ENCODE results near the gene C21orf91.

C21orf91 gene

GRCh38 chr21:17819114-17819876 lies at the start of gene C21orf91:
Gene C21orf91, minus strand, starts transcription at chr21:17819356. Its CDS starts 1,038 bp downstream, at chr21:17818318.
- DNase-seq: no peak

- DNase-seq: no peak
Observed at GRCh38 chr21:17866590-17866989, 47.4 kb upstream of the C21orf91 start.

GRCh38 chr21:17859661-17860060 lies 40.5 kb upstream of the C21orf91 start:
- DNase-seq: no peak

GRCh38 chr21:17858747-17859146 lies 39.6 kb upstream of the C21orf91 start:
- no peak for DNase-seq

GRCh38 chr21:17854745-17855144 lies 35.6 kb upstream of the C21orf91 start:
- DNase-seq: no peak

- DNase-seq: no peak
Observed at GRCh38 chr21:17853393-17854275, 34.5 kb upstream of the C21orf91 start.

- no peak for DNase-seq
Observed at GRCh38 chr21:17848228-17848627, 29.1 kb upstream of the C21orf91 start.

- DNase-seq: no peak
Observed at GRCh38 chr21:17841103-17841502, 21.9 kb upstream of the C21orf91 start.

- DNase-seq: no peak
Observed at GRCh38 chr21:17834639-17835354, 15.6 kb upstream of the C21orf91 start.

GRCh38 chr21:17829472-17829871 lies 10.3 kb upstream of the C21orf91 start:
- no peak for DNase-seq

GRCh38 chr21:17828223-17828622 lies 9.1 kb upstream of the C21orf91 start:
- DNase-seq: no peak

GRCh38 chr21:17823846-17824245 lies 4.7 kb upstream of the C21orf91 start:
- DNase-seq: no peak

GRCh38 chr21:17821121-17821520 lies 2.0 kb upstream of the C21orf91 start:
- DNase-seq: no peak

- no peak for DNase-seq
Observed at GRCh38 chr21:17819877-17820229, 697 bp upstream of the C21orf91 start.

GRCh38 chr21:17818186-17819113 lies 706 bp downstream of the C21orf91 start:
- no peak for DNase-seq

- no peak for DNase-seq
Observed at GRCh38 chr21:17813353-17813752, 5.8 kb downstream of the C21orf91 start.

GRCh38 chr21:17805966-17806365 lies 13.2 kb downstream of the C21orf91 start:
- no peak for DNase-seq

GRCh38 chr21:17803536-17803935 lies 15.6 kb downstream of the C21orf91 start:
- no peak for DNase-seq

GRCh38 chr21:17802572-17802971 lies 16.6 kb downstream of the C21orf91 start:
- no peak for DNase-seq

GRCh38 chr21:17799414-17800164 lies 19.6 kb downstream of the C21orf91 start:
- no peak for DNase-seq

- no peak for DNase-seq
Observed at GRCh38 chr21:17798796-17799195, 20.4 kb downstream of the C21orf91 start.

GRCh38 chr21:17797967-17798366 lies 21.2 kb downstream of the C21orf91 start:
- DNase-seq: no peak
